HG03108 (cell line): Measurements from ENCODE around the gene LRFN2.

Experiments used
- ATAC-seq: cut with Tn5 transposase; IDR thresholded peaks from one replicate; pipeline ENCODE4 v1.9.1; 2021; ENCODE audit warnings: moderate library complexity; ENCODE audit not compliant: unreplicated experiment

The LRFN2 gene

DNA sequence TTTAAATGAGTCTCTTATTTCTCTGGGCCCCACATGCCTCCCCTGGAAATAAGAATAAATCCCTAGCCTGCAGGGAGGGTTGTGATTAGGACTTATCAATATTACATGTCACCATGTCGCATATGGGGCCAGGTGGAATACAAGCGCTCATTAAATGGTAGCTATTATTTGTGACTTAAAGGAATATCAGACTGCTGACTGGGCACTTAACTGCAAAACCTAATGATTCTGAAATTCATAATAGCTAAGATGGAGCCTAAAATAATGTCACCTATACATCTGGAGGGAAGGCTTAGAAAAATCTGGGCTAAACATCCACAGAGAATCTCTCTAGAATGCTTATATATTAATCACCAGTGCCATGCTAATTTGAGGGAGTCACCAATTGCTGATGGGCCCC, 106.5 kb downstream of the LRFN2 start:
- ATAC-seq, result no peak

DNA sequence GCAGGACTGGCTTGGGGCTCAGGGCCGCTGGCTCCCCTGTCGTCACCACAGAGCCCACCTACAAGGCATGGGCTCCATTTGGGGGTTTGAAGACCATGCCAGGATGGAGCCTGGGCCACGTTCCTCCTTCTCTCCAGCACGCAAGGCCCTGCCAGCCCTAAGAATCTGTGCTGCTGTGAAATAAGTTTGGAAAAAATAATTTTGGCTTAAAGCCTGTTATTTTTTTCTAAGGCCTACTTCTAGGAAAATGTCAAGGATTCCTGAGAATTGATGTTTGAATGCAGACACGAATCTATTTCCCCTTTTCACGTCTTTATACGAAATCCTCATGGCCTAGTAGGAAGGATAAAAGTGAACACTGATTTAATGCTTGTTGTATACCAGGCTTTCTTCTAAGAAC, 107.5 kb downstream of the LRFN2 start:
- no peak for ATAC-seq

DNA sequence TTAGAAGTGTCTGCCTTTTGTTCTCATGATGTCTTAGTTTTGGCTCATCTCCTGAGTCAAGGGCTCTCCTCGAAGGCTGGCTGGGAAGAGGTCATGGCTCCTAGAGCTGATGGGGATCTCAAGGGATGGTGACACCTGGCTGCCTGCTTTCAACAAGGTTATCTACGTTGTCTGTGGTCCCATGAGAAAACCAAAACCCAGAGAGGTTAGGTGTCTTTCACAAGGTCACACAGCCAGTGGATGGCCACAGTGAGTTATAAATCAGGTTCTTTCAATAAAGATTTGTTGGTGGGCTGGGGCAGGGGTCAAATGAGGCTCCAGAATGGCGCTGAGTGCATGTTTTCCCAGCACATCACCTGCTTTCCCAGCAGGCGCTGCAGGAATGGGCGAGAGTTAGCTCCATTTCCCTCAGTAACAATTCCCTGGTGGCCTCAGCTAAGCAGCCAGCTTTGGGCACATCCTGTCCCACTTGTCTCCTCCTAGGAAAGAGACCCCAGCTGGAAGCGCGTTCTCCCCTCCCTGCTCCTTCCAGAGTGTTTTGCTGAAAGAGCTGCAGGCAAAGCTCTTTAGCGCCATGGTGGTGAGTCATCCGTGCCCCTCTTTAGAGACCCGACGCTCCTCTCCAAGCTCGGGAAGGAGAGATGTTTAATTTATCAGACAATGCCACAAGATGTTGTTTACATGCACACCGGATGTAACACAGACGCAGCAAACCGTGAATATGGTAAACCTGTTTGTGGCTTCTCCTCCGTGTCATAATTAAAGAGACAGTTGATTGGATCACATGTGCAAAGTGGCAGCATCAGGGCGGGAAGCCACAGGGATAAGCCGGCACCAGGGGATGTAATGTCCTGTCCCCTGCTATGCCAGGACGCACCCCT, 109.7 kb downstream of the LRFN2 start:
- ATAC-seq, result no peak

DNA sequence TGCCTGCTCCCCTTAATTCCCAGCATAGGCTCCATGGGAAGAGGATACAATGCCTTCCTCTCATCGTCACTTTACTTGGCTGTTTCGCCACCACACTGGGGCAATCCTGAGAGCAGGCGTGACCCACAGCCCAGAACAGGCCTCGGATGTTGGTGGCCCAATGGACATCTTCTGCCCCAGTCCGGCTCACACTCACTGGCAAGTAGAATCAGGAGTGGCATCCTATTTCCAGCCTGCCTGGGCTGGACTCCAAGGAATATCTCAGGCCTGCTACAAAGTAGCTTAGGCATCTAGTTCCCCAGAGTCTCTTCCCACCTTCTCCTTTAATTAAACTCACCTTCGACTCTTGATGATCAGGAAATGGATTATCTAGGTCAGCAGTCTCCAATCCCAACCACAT, 110.5 kb downstream of the LRFN2 start:
- ATAC-seq, result no peak

DNA sequence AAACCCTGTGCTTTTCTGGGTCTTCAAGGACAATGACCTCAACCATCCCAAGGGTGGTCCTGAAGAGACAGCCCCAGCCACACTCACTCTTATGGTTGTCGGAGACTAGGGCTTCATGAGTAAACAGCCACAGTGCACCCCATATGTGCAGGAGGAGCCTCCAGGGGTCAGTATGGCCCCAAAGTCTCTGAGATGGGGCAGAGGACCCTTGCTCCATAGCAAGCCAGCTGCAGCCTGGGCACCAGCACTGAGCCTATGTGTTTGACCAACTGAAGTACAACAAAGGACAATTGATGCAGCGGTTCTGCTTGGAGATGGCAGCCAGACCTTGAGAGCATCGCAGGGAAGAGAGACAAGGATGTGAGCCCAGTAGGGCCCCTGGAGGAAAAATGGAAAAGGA, 112.2 kb downstream of the LRFN2 start:
- ATAC-seq, result no peak

DNA sequence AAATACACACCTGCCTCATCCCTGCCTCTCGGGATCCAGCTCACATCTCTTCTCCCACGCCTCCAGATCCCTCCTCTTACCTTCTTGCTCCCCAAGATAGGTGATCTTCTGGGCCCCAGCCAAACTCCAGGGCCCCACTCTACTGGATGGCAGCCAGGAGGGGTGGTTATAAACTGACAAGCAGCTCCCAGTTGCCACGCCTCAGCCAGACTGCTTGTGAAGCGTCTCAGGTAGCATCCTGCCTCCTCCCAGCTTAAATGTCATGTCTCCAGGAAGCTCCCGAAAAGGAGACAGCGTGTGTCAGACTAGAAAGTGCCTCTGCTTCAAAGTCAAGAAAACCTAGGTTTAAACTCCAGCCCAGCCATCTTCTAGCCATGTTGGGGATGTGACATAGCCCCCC, 114.1 kb downstream of the LRFN2 start:
- ATAC-seq, result no peak

DNA sequence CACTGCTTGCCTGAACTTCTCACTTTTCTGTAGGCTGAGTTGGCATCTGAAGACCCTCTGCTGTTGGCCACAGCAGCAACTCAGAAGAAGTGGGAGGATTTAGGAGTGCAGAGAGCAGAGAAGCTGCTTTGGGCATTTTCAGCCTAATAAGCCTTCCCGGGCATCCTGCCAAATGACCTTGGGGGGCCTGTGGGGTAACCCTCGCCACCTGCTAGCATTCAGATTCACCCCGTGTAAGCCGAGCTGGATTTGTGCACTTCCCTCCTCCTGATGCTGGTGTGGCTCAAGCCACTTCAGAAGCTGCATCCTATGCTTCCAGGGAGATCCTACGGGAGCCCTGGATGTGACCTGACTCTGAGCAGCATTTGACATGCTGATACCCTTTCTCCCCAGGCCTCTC, 114.8 kb downstream of the LRFN2 start:
- no peak for ATAC-seq

DNA sequence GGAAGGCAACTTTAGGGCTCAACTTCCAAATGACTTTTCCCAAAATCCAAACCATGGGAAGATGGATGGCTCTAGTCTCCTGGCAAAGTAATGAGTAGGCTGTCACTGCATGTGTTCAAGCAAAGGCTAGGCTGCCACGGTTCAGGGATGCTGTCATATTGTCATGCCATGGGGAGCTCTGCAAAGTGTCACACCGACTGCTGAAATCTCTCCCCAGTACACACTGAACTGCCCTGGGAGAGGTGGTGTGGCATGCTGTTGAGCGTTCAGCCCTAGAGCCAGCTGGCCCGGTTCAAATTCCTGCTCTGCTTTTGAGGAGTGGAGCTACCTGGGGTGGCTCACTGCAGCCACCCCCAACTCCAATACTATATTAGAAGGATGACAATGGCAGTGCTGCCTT, 115.9 kb downstream of the LRFN2 start:
- no peak for ATAC-seq

DNA sequence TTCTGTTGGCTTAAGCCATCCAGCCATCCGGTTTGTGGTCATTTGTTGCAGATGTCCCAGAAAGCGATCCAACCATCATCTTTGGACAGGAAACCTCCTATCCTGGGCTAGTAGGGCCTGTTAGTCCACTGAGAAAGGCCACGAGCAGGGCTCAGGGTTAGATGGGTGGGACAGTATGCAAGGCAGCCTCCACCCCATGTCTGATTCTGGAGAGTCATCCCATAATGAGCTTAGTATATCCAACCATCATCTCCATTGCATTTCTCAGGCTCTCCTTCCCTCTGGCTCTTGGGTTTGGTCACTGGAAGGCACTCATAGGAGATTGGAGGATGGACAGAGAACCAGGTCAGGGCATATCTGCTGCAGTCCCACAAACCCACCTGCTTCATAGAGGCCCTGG, 117.8 kb downstream of the LRFN2 start:
- ATAC-seq, result no peak

DNA sequence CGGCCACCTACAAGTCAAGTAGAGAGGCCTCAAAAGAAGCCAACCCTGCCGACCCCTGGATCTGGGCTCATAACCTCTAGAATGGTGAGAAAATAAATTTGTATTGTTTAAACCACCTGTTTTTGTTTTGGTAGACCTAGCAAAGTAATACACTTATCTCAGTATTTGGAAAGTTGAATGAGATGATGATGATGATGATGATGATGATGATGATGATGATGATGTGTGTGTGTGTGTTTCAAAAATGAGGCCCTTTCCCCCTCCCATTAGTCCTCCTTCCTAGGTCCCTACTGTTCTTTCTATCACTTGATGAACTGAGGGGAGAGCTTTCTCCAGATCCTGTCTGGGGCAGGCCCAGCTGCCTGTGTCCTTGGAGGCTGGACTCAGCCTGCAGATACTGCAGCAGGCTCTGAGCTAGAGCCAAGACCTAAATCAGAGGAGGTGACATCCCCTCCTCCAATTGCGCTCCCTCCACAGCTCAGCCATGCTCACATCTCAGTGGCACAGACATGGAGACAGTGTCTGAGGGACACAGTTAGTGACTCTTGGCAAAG, 120.1 kb downstream of the LRFN2 start:
- ATAC-seq, result no peak

DNA sequence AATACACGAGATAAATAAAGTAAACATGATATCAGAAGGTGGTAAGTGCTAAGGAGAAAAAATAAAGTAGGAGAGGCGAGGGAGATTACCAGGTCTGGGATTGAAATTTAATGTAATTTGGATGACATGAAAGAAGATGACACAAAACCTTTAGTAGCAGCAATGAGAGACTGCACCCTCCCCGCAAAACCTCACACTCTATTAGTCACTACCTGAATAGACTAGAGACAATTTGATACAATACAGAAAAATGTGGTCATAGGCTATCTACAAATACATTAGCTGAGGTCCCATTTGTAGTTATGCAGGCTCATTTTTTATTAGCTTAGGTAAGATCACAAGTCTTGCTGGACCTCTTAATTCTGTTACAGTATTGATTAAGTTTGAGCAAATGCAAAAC, 125.5 kb downstream of the LRFN2 start:
- ATAC-seq, result no peak

DNA sequence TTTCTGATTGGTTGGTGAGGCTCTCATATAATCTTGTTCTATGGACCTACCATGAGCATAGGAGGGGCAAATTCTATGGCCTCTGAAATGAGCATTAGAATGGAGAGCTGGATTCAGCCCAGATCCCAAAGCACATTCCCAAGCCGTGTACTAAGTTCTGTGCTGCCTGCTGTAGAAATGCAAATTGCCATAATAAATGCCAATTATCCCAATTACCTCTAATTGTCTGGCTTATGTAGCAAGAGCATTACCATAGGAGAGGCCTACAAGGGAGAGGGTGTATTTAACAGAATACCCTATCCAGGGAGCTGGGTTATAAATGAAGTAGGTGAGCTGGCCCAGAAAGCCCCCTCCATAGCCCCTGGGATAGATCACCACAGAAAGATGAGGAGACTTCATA, 126.8 kb downstream of the LRFN2 start:
- no peak for ATAC-seq

DNA sequence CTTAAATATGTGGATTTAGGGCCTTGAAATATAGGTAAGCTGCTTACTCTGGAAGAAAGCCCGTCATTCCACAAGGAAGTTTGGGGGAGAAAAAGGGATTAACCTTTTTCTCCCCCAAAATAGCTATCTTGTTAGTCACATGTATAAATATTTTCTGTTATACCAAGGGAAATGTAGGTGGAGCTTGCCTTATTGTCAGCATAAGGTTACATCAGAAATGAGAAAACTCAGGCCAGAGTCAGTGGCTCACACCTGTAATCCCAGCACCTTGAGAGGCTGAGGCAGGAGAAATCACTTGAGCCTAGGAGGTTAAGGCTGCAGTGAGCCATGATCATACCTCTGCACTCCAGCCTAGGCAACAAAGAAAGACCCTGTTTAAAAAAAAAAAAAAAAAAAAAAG, 129.9 kb downstream of the LRFN2 start:
- no peak for ATAC-seq

DNA sequence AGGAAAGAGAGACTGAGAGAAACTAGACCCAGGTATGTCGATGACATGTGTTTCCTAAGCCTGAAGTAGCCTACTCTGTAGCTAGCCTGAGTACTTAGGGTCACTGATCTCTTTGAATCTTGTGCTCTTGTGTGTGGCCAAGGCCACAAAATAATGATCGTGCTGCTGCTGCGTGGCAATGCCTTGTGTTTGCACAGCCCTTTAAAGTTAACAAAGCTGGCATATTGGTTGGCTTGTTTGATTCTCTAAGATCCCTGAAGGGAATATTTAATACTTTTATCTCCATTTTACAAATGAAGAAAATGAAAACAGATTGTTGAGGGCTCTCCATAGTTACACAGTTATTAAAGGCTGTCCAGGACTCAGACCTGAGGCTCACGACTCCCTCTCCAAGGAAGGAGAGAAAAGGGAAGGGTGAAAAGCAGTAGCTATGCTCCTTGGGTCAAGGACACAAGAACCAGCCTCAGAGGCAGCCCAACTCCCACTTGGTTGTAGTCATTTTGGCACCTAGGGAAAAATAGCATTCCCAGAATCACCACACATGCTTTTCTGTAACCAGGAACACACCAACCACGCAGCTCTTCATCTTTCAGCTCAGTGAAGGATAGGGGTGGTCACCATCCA, 130.7 kb downstream of the LRFN2 start:
- ATAC-seq, result no peak

DNA sequence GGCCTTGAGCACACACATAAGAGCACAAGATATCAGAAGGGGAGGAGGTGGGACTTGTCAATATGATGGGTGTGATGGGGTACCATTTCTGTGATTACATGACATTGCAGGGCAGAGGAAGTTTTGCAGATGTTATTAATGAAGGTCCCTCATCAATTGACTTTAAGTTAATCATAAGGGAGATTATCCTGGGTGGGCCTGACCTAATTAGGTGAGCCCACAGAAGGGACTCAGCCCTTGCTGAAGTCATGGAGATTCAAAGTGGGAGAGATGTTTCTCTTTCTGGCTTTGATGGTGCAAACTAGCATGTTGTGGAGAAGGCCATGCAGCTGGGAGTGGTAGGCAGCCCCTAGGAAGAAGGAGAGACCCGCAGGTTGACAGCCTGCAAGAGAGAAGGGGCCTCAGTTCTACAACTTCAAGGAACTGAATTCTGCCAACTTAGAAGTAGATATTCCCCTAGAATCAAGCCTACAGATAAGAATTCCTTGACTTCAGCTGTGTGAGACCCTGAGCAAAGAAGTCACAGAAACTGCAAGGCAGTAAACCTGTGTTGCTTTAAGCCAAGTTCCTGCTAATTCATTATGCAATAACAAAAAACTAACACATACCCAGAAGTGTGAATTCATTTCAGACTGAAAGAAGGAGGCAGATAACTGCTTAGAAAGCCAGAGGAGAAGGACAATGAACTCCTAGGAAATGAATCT, 131.3 kb downstream of the LRFN2 start:
- no peak for ATAC-seq

DNA sequence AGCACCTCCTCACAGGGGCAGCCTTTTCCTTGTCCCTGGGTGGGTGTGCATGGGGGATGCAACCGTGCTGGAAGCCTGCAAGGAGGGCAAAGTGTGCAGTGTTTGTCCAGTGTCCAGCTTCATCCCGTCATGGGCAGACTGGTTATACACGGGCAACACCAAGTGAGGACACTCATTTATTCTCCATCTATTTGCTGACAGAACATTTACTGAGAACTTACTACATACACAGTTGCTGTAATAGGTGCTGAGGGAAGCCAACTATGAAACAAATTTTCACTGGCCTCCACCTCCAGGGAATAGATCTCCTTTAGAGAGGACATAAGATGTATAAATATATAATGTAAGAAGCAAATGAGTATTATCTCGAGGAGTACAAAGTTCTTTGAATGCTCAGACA, 136.7 kb downstream of the LRFN2 start:
- ATAC-seq, result no peak

DNA sequence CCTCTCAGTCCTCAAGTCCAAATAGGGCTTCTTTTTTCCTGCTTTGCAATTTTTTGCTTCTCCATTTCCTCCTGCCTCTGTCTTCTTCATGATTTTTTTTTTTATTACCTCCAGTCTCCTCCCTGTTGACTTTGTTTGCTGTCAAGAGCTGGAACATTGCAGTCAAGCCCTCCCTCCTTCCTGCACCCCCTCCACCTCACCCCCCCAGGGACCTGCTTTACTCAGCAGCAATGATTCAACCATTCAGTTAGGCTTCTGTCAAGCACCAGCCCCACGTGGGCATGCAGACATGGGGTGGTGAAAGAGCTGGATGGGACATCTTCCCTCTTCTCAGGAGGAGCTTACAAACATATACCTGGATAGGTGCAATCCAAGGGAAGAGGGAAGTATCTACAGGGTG, 142.4 kb downstream of the LRFN2 start:
- no peak for ATAC-seq

DNA sequence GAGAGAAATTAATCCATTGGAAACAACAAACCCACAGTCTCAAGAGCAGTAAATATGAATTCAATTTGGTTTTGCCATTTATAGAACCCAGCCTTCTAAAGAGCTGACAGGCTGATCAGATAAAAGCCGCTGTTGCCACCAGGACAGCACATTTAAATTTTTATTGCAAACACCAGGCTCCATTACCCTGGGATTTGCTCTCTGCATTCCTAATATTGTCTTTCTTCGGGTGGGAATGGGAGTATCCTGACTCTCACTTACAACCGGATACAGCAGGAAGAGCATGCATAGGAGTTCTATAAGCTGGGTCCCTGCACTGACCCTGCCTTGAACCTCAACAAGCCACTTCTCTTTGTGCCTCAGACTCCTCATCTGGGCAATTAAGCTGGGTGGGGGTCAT, 142.9 kb downstream of the LRFN2 start:
- ATAC-seq, result no peak

DNA sequence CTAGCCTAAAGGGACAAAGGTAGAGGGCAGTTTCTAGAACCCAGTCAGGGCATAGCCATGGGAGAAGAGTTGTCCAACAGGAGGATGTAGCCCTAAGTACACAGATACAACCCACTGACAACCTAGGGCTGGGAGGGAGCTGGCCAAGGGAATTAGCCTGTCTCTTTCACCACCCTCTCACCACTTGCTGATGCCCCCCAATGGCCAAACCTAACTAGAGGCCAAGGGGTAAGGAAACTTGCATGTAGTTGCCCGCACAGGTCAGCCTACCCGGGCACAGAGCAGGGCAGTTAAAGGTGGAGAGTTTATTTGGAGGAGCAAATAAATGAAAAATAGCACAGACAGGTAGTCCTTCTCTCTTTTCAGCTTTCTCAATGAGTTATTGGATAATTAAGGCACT, 143.3 kb downstream of the LRFN2 start:
- ATAC-seq, result no peak

DNA sequence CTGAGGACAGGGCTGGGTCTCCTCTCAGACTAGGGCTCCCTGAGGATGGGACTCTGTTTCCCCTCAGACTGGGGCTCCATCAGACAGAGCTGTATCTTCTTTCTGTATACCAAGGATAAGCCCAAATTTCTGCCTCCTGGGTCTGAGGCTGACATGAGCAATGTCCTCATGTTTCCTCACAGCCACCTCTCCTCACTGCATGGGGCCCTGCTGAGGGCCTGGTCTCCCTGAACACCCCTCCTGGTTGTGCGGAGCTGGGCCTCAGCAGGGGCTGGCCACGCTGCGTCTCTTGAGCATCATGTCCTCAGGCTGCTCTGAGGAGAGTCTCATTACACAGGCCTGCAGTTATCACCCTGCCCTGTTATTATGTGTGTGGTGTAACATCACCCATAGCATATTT, 144.6 kb downstream of the LRFN2 start:
- ATAC-seq, result no peak

DNA sequence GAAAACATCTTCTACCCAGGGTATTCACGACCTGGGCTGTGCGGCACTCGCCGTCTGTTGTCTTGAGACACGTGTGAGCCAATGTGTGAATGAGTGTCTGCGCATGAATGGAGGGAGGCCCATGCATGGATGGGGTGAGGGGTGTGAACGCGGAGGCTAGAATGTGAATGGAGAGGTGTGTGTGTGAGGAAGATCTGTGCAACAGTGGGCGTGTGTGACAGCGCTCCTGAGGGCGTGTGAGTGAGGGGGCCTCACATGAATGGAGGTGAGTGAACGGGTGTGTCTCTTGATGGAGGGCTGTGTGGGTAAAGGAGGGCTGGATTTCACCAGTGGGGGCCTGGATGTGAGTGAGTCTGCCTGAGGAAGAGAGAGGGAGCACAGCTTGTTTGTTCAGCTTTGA, 146.0 kb downstream of the LRFN2 start:
- ATAC-seq, result no peak

DNA sequence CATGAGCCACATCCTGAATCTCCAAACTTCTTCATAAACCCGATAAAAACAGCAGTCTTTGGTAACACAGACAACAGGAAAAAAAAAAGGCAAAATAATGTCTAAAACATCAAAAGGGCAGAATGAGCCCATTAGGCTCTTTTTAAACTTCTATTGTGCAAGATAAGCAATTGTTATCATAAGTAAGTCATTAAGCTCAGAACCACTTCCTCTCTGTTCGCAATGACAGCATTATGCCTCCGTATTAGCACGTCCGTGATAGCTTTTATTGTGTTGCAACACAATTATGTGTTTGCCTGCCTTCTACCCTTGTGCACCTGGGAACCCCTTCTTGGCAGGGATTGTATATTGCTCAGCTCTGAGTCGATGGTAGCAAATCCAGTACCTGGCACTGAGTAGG, 147.1 kb downstream of the LRFN2 start:
- ATAC-seq, result no peak
